NOMO-1 treated with DMSO at 0.1 percent for 48 hours (cell line): ENCODE measurements around the gene IFNGR2.

ENCODE experiments used
- DNase-seq: peaks from one replicate; lab custom pipeline; 2025; ENCODE audit not compliant: unreplicated experiment; lab: John Stamatoyannopoulos, UW

Gene IFNGR2

GRCh38 chr21:33480481-33481103 lies 77.4 kb downstream of the IFNGR2 start:
- no peak for DNase-seq

- no peak for DNase-seq
Measured at GRCh38 chr21:33481314-33481943, 78.2 kb downstream of the IFNGR2 start.
